NK-92 (cell line): ENCODE data around the gene ANKS1A.
A peak's percentile ranks its signal among the peaks of the same experiment; 100 is the strongest.
"Not testable (repeated sequence)": the region's sequence is repeated elsewhere in the genome, so short reads cannot be mapped to it uniquely, and the experiment has no call there.

ENCODE experiments used
- DNase-seq: peaks from one replicate; lab custom pipeline; 2025; ENCODE audit not compliant: unreplicated experiment; lab: John Stamatoyannopoulos, UW

ANKS1A gene

DNA sequence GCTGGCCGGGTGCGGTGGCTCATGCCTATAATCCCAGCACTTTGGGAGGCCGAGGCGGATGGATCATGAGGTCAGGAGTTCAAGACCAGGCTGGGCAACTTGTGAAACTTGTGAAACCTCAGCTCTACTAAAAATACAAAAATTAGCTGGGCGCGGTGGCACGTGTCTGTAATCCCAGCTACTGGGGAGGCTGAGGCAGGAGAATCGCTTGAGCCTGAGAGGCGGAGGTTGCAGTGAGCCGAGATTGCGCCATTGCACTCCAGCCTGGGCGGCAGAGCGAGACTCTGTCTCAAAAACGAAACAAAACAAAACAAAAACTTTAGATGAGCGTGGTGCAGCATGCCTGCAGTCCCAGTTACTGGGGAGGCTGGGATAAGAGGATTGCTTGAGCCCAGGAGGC is 3.2 kb upstream of the ANKS1A start:
- DNase-seq, result not testable (repeated sequence)

GRCh38 chr6:34887753-34888513 is 1.1 kb upstream of the ANKS1A start, which contains the start of gene TAF11:
Gene TAF11, minus strand, starts transcription at chr6:34888042. Its CDS starts 85 bp downstream, at chr6:34887957.
- peak; percentile 33 for DNase-seq

- DNase-seq, result no peak
Measured at GRCh38 chr6:34888514-34888856, 570 bp upstream of the ANKS1A start.

- no peak for DNase-seq
Measured at GRCh38 chr6:34890533-34890925, 1.5 kb downstream of the ANKS1A start.

DNA sequence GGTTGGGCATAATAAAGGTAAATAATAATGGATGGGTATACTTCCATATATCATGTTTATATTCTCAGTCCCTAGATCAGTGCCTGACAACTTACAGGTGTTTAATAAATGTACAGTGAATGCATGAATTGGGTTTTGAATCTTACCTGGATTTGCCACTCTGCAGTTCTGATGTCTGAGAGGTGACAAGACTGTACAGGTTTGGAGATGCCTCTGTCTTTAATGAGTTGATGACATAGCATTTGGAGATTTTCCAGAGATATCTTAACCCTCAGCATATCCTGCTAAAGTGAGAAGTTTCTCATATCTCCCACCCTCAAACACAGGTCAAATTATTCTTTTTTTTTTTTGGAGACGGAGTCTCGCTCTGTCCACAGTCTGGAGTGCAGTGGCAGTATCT is 2.2 kb downstream of the ANKS1A start:
- no peak for DNase-seq

DNA sequence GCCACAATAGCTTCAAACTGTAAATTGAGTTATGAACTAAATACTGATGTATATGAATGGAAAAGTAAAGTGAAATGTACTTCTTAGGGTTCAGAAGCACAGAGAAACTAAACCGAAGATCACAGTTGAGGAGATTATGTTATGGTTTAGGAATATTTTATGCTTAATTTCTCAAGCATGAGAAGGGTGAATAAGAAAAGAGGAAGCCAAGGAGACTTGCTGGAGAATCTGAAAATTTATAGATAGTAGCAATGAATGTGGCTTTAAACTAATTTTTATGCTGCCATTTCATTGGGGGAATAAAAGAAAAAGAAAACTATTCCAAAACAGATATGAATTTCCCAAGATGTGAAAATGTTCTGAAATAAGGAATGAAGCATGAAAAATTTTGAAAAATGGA is 5.6 kb downstream of the ANKS1A start:
- DNase-seq, result no peak

GRCh38 chr6:34897130-34897529 is 8.1 kb downstream of the ANKS1A start:
- no peak for DNase-seq

DNA sequence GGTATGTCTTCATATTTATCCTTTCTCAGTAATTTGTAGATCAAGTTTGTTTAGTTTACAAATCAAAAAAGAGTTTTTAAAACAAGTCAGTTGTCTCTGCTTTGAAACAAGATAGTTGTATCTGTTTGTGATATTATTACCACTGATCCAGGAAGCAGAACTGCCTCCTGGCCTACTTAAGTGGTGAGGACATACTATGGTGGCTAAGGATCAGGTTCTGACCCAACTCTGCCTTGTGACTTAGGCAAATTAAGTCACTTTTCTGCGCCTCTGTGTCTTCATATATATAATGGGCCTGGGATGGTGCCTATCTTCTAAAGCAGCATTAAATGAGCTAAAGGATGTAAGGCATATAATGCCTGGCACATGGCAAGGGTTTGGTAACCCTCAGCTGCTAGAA is 8.7 kb downstream of the ANKS1A start:
- no peak for DNase-seq

GRCh38 chr6:34899748-34900147 is 10.7 kb downstream of the ANKS1A start:
- not testable (repeated sequence) for DNase-seq

- no peak for DNase-seq
Measured at GRCh38 chr6:34900321-34901031, 11.4 kb downstream of the ANKS1A start.

GRCh38 chr6:34901930-34902329 is 12.9 kb downstream of the ANKS1A start:
- DNase-seq, result no peak

DNA sequence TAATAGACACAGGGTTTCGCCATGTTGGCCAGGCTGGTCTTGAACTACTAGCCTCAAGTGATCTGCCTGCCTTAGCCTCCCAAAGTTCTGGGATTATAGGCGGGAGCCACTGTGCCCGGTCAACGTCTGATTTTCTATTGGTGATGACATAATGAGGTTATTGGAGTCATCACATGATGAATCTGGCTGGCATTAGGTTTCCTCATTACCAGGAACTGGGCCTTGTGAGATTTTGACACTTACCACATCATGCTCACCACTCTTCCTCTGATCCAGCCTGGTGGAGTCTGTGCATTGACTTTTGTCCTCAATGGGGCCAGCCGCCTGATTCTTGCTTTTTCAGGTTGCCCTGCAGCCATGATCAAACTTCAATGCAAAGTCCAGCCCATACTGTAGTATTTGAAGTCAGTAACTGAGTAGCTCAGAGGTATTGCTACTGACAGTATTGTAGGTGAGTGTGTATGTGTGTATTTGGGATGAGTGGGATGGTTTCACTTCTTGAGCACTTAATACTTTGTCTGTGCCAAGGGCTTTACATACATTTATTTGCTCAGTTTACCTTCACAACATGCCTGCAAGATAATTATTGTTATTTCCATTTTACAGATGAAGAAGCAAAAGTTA is 16.0 kb downstream of the ANKS1A start:
- DNase-seq, result no peak

GRCh38 chr6:34906826-34907225 is 17.8 kb downstream of the ANKS1A start:
- DNase-seq, result no peak

- DNase-seq, result no peak
Measured at GRCh38 chr6:34908194-34908593, 19.1 kb downstream of the ANKS1A start.

- no peak for DNase-seq
Measured at GRCh38 chr6:34909320-34909883, 20.3 kb downstream of the ANKS1A start.

- no peak for DNase-seq
Measured at GRCh38 chr6:34911822-34912221, 22.8 kb downstream of the ANKS1A start.

DNA sequence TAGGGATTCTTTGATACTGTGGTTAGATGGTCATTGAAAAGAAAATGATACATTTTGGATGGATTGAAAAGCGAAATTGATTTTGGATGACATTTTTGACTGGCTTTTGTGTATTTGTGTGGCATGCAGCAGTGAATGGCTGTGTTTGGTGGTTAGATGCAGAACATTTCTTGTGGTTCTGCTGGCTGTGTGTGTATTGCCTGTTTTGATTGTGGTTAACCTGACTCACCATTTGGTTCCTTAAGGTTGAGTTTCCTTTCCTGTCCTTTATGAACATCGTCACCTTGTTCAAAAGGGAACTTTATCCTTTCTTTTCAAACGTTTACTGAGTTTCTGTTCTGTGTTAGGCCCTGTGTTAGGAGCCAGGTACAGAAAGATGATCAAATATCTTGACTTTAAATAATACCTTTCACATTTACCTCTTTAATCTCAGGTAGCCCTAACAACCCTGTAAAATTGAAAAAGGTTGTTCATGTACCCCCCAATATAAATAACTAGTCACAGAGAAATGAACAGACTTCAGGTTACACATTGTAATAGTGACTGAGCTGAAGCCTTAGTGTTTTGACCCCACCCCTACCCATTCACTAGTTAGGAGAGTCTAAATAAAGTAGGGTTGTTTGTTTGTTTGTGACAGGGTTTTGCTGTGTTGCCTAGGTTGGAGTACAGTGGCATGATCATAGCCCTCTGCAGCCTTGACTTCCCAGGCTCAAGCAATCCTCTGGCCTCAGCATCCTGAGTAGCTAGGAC is 23.8 kb downstream of the ANKS1A start:
- DNase-seq, result no peak

GRCh38 chr6:34914358-34914757 is 25.3 kb downstream of the ANKS1A start:
- no peak for DNase-seq

- DNase-seq, result no peak
Measured at GRCh38 chr6:34916348-34916967, 27.4 kb downstream of the ANKS1A start.

DNA sequence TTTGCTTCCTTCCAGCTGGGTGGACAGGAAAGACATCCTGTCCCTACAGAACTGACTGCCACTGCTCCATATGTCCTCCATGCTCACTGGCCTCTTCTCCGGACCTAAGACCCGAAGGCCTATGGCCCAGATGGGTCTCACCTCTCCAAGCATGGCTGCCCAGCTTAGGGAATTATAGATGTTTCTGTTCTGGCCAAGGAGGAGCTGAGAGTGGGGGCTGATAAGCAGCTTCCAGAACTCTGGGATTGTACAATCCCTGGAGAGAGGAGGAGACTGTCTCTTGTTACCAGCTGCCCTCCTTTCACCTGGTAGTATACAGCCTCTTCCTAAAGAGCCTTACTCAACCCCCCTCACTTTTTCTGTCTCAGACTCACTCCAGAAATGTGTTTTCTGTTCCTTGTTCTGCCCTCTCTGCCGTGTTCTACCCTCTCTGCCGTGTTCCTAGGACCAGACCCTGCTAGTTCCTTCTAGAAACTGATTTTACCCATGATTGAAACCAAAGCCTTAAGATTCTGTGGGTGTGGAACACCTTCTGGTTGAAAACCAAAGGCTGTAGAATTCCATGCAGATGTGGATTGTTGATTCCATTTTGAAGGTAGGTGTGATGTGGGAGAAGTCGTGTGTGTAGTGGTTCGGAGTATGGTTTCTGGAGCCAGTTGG is 28.7 kb downstream of the ANKS1A start:
- no peak for DNase-seq
